Lung (tissue), 12 donors: ENCODE measurements around the gene SPAG17. TPM values are rescaled to one million over a fixed set of nuclear protein-coding genes. Genes with fewer than 3 reads are reported as not detected.

Experiments used
- ATAC-seq: fragments of 200-7000 bp; cut with Tn5 transposase; one replicate; pipeline ENCODE4 v1.9.1; 2020; ENCODE audit warnings: moderate number of reproducible peaks; ENCODE audit not compliant: insufficient read depth, low FRiP score
- DNase-seq, 3 donors: peaks; one replicate each; pipeline ENCODE4 v3.0.0-alpha.2; 2013 to 2017
- H3K27ac ChIP-seq, 2 donors: one replicate each; pipeline ENCODE4 v1.5.1; 2013; ENCODE audit warnings: mild to moderate bottlenecking in 2 of 2, moderate library complexity in 2 of 2, control low read depth in 1 of 2, inconsistent platforms in 1 of 2, low read depth in 1 of 2, low read length in 1 of 2
- H3K27me3 ChIP-seq, 3 donors: one replicate each; pipeline ENCODE4 v1.5.1; 2013; ENCODE audit warnings: low read length in 2 of 3; ENCODE audit not compliant: control insufficient read depth in 3 of 3, insufficient read depth in 3 of 3
- H3K36me3 ChIP-seq, 4 donors: one replicate each; pipeline ENCODE4 v1.5.1; 2013; ENCODE audit warnings: low read length in 4 of 4, mild to moderate bottlenecking in 1 of 4, moderate library complexity in 1 of 4; ENCODE audit not compliant: control insufficient read depth in 4 of 4, insufficient read depth in 4 of 4
- H3K4me1 ChIP-seq, 5 donors: one replicate each; pipeline ENCODE4 v1.5.1; 2013; ENCODE audit warnings: low read length in 5 of 5, mild to moderate bottlenecking in 2 of 5, moderate library complexity in 1 of 5; ENCODE audit not compliant: control insufficient read depth in 5 of 5, insufficient read depth in 5 of 5
- H3K4me3 ChIP-seq: one replicate; pipeline ENCODE4 v1.5.1; 2013; ENCODE audit warnings: mild to moderate bottlenecking, control low read depth, moderate library complexity
- H3K9ac ChIP-seq, 2 donors: one replicate each; pipeline ENCODE4 v1.5.1; 2013; ENCODE audit warnings: low read length in 2 of 2, control low read depth in 1 of 2; ENCODE audit not compliant: insufficient read depth in 1 of 2
- H3K9me3 ChIP-seq, 4 donors: one replicate each; pipeline ENCODE4 v1.5.1; 2013; ENCODE audit warnings: low read length in 3 of 4, mild to moderate bottlenecking in 1 of 4, moderate library complexity in 1 of 4; ENCODE audit not compliant: control insufficient read depth in 4 of 4, insufficient read depth in 3 of 4
- WGBS, 2 donors: extraction: QIAGEN DNeasy Blood & Tissue Kit; methylation state at CpG; one replicate each; pipeline ENCODE4 v1.1.7; 2013; 5-methylcytosine and 5-hydroxymethylcytosine counted together
- polyA plus RNA-seq, 2 donors: library from polyadenylated mRNA; stranded (reverse); fragments of 200-250 nt; gene quantifications; one replicate each; pipeline ENCODE4 v1.2.1, GENCODE V29; 2013
- total RNA-seq, 2 donors: library from RNA; depleted of rRNA in 1 of 2; stranded (reverse); fragments of >200 nt in 1 of 2; gene quantifications; one replicate each; pipeline ENCODE4 v1.2.1, GENCODE V29; 2014 to 2021
- TF ChIP-seq, protein P1 (sequence below): IDR thresholded peaks from 2 replicates; pipeline ENCODE4 v1.5.1; 2012; ENCODE audit warnings: mild to moderate bottlenecking; ENCODE audit errors: control extremely low read depth, extremely low read depth
- donor health status: control.
- donor health status: control.
- donor health status: Bipolar disorder and iron deficiency.
- donor health status: healthy.
- donor health status: DM: yes; HTN: yes; CAD: no.

SPAG17 gene
- total and polyA plus RNA-seq, 4 donors: 3.3 to 40.0 (median 12.4) TPM

DNA sequence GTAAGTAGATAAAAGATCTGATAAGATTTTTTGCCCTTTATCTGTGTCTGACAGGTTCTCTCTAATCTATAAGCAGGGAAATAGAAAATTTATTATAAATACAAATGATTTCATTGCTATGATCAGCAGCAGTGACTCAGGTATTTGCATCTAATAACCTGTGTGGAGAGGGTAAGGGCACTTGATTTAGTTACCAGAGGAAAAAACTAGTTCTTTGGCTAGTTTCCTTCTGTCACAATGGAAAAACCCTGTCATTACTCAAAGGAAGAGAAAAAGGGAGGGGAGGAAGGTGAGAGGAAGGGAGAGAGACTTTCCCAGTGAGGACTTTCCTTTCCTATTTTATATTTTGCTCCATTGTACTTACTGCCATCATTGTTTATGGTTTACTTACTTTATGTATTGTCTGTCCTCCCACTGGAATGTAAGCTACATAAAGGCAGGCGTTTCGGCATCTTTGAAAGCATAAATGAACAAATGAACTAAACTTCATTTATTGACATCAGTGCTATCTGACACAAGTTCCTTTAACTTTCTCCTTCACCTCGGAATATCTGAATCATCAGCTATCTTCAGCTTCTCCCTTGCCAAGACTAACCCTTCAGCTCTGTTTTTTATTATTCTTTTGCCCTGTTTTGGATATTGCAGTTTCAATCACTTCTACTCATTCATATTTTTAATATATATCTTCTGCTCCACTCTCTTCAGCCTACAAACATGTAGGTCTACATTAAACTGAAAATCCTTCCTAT, 220.6 kb downstream of the SPAG17 start:
- H3K4me3 ChIP-seq: no peak overlapping the region
- ATAC-seq: no peak

DNA sequence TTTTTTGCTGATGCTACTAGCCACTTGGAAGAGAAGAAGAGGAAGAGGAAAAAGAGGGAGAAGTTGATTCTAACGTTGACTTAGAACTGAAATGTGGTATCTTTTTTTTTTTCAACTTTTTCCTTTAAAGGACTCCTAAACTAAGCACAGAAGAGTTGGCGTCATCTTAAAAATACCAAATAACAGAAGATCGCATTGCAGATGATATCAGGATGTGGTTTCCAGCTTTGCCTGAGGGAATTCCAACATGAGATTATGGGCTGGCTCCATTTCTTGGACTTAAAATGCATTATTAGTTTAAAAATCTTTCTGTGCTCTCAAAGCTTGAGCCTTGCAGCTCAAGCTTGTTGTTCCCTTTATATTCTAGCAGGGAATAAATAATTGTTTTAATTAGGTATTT, 225.7 kb downstream of the SPAG17 start:
- 79% methylated on average over 3 of the region's 3 CpGs for WGBS, 2 donors
- no peaks in the 10 kb centered on the region for H3K4me1 ChIP-seq
- ATAC-seq (no peak), DNase-seq (no peak)
- H3K27ac ChIP-seq: no peak overlapping the region
- no peaks in the 10 kb centered on the region for H3K9me3 ChIP-seq
- no peak overlapping the region for H3K9ac ChIP-seq
- H3K27me3 ChIP-seq: no peaks in the 10 kb centered on the region
- H3K4me3 ChIP-seq: no peak overlapping the region
- TF ChIP-seq, protein P1, sequence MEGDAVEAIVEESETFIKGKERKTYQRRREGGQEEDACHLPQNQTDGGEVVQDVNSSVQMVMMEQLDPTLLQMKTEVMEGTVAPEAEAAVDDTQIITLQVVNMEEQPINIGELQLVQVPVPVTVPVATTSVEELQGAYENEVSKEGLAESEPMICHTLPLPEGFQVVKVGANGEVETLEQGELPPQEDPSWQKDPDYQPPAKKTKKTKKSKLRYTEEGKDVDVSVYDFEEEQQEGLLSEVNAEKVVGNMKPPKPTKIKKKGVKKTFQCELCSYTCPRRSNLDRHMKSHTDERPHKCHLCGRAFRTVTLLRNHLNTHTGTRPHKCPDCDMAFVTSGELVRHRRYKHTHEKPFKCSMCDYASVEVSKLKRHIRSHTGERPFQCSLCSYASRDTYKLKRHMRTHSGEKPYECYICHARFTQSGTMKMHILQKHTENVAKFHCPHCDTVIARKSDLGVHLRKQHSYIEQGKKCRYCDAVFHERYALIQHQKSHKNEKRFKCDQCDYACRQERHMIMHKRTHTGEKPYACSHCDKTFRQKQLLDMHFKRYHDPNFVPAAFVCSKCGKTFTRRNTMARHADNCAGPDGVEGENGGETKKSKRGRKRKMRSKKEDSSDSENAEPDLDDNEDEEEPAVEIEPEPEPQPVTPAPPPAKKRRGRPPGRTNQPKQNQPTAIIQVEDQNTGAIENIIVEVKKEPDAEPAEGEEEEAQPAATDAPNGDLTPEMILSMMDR: no peak
- H3K36me3 ChIP-seq: peaks cover 7 to 34% (median 17%) of the 10 kb centered on the region in 4 donors

More for the DNA sequence above, 220.6 kb downstream of the SPAG17 start:
- Histone ChIP-seq H3K27me3 (no peaks in the 10 kb centered on the region), H3K9ac (no peak overlapping the region), H3K36me3 (peaks cover 4 to 7% (median 6%) of the 10 kb centered on the region in 4 donors), H3K4me1 (peaks cover 0 to 6% (median 0%) of the 10 kb centered on the region in 5 donors), H3K9me3 (no peaks in the 10 kb centered on the region), H3K27ac (no peak overlapping the region)
- no peak for DNase-seq
- 84 to 96% methylated on average over 3 of the region's 3 CpGs for WGBS, 2 donors
- TF ChIP-seq, protein P1: no peak

DNA sequence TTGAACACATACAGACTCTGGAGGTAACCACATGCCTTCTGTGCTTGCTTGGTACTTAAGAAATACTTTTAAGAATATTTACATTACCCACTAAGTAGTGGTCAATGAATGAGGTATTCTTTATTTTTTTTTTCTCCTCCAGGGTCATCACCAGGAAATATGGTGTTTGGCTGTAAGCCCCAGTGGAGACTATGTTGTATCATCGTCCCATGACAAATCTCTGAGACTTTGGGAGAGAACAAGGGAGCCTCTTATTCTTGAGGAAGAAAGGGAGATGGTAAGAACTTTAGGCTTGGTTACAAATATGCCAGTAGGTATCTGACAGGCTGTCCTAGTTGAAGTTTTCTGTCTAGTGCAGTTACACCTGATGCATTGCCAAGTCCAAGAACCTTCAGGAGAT, 232.6 kb downstream of the SPAG17 start:
- Histone ChIP-seq H3K27me3 (no peaks in the 10 kb centered on the region), H3K27ac (no peak overlapping the region), H3K36me3 (peaks cover 15 to 59% (median 31%) of the 10 kb centered on the region in 4 donors), H3K4me3 (no peak overlapping the region), H3K4me1 (no peaks in the 10 kb centered on the region), H3K9ac (no peak overlapping the region), H3K9me3 (no peaks in the 10 kb centered on the region)
- TF ChIP-seq, protein P1: no peak
- DNase-seq (no peak), ATAC-seq (no peak)
- WGBS, 2 donors: 93 to 96% methylated on average over 1 of the region's 1 CpG
